Vagina (tissue), 2 donors: Measurements from ENCODE around the gene TMEM248.

Source experiments
- POLR2A ChIP-seq, 2 donors: fragments of 450-650 bp; IDR thresholded peaks; one replicate each; pipeline ENCODE4 v1.6.1; 2017; ENCODE audit warnings: antibody characterized with exemption in 2 of 2, mild to moderate bottlenecking in 2 of 2, moderate library complexity in 2 of 2
- POLR2AphosphoS5 ChIP-seq, 2 donors: sonication (generic); formaldehyde crosslinking; IDR thresholded peaks; one replicate each; pipeline ENCODE4 v1.9.0; 2017; ENCODE audit warnings: antibody characterized with exemption in 2 of 2, mild to moderate bottlenecking in 2 of 2, low read depth in 1 of 2; ENCODE audit not compliant: insufficient read depth in 1 of 2
- TF ChIP-seq, protein P1 (sequence below), 3 experiments: fragments of 450-650 bp in 2 of 3; fragments of 200-600 bp in 1 of 3; sonication (generic) in 1 of 3; IDR thresholded peaks; one replicate each; pipeline ENCODE4 v1.5.1; 2017 to 2019; ENCODE audit warnings: antibody characterized with exemption in 3 of 3, mild to moderate bottlenecking in 2 of 3, moderate library complexity in 2 of 3

GRCh38 chr7:66925255-66925654 is 4.2 kb downstream of the TMEM248 start:
- TF ChIP-seq POLR2A (IDR thresholded peaks at IDR 0.05) (no peak), POLR2AphosphoS5 (IDR thresholded peaks at IDR 0.05; ENCODE audit: insufficient read depth in 1 of 2, low read depth in 1 of 2) (no peak)
- TF ChIP-seq, protein P1, sequence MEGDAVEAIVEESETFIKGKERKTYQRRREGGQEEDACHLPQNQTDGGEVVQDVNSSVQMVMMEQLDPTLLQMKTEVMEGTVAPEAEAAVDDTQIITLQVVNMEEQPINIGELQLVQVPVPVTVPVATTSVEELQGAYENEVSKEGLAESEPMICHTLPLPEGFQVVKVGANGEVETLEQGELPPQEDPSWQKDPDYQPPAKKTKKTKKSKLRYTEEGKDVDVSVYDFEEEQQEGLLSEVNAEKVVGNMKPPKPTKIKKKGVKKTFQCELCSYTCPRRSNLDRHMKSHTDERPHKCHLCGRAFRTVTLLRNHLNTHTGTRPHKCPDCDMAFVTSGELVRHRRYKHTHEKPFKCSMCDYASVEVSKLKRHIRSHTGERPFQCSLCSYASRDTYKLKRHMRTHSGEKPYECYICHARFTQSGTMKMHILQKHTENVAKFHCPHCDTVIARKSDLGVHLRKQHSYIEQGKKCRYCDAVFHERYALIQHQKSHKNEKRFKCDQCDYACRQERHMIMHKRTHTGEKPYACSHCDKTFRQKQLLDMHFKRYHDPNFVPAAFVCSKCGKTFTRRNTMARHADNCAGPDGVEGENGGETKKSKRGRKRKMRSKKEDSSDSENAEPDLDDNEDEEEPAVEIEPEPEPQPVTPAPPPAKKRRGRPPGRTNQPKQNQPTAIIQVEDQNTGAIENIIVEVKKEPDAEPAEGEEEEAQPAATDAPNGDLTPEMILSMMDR (IDR thresholded peaks at IDR 0.05), result no peak
